Upper lobe of right lung (tissue), 1 donor: ENCODE measurements around the gene AFG1L. TPM values are rescaled to one million over a fixed set of nuclear protein-coding genes. Genes with fewer than 3 reads are reported as not detected.
"Not testable (repeated sequence)": the region's sequence is repeated elsewhere in the genome, so short reads cannot be mapped to it uniquely, and the experiment has no call there.

Source experiments
- ATAC-seq: fragments of 200-7000 bp; cut with Tn5 transposase; one replicate; pipeline ENCODE4 v1.9.1; 2020; ENCODE audit warnings: mild to moderate bottlenecking, moderate library complexity
- DNase-seq: peaks from one replicate; pipeline ENCODE4 v3.0.0-alpha.2; 2020
- H3K27ac ChIP-seq: fragments of 200-600 bp; one replicate; pipeline ENCODE4 v1.8.0; 2022
- H3K27me3 ChIP-seq: fragments of 200-600 bp; one replicate; pipeline ENCODE4 v1.8.0; 2022; ENCODE audit warnings: mild to moderate bottlenecking
- H3K36me3 ChIP-seq: fragments of 200-600 bp; one replicate; pipeline ENCODE4 v1.8.0; 2022
- H3K4me1 ChIP-seq: fragments of 200-600 bp; one replicate; pipeline ENCODE4 v1.8.0; 2022
- H3K4me3 ChIP-seq: fragments of 200-600 bp; one replicate; pipeline ENCODE4 v1.8.0; 2022; ENCODE audit warnings: mild to moderate bottlenecking
- H3K9me3 ChIP-seq: fragments of 200-600 bp; one replicate; pipeline ENCODE4 v1.8.0; 2022
- intact Hi-C: fragments of 100-400 bp; cut with DNase I; formaldehyde crosslinking; loops from one replicate; pipeline ENCODE4 v1.11.0; 2022
- total RNA-seq: library from RNA; stranded (reverse); fragmentation: NEBNext Ultra II Directional; extraction: Animal tissue kit (Norgen Biotek cat#: 25700); gene quantifications from one replicate; pipeline ENCODE4 v1.2.1, GENCODE V29; 2021
- TF ChIP-seq, protein P1 (sequence below): fragments of 200-600 bp; IDR thresholded peaks from one replicate; pipeline ENCODE4 v1.8.0; 2022; ENCODE audit warnings: antibody characterized with exemption
- donor health status: DM: no; HTN: yes; CAD: no; lungs with severe emphysema.

The AFG1L gene
- total RNA-seq, 1 donor from 2014 or later: 7.7 TPM

GRCh38 chr6:108446629-108447150 lies 151.8 kb downstream of the AFG1L start:
- H3K4me1 ChIP-seq: no peaks in the 10 kb centered on the region
- H3K36me3 ChIP-seq: no peaks in the 10 kb centered on the region
- TF ChIP-seq, protein P1, sequence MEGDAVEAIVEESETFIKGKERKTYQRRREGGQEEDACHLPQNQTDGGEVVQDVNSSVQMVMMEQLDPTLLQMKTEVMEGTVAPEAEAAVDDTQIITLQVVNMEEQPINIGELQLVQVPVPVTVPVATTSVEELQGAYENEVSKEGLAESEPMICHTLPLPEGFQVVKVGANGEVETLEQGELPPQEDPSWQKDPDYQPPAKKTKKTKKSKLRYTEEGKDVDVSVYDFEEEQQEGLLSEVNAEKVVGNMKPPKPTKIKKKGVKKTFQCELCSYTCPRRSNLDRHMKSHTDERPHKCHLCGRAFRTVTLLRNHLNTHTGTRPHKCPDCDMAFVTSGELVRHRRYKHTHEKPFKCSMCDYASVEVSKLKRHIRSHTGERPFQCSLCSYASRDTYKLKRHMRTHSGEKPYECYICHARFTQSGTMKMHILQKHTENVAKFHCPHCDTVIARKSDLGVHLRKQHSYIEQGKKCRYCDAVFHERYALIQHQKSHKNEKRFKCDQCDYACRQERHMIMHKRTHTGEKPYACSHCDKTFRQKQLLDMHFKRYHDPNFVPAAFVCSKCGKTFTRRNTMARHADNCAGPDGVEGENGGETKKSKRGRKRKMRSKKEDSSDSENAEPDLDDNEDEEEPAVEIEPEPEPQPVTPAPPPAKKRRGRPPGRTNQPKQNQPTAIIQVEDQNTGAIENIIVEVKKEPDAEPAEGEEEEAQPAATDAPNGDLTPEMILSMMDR: no peak
- H3K27me3 ChIP-seq: no peaks in the 10 kb centered on the region
- H3K27ac ChIP-seq: no peak overlapping the region
- no peaks in the 10 kb centered on the region for H3K9me3 ChIP-seq
- DNase-seq: no peak
- intact Hi-C loops: no loop called here
- ATAC-seq: no peak
- H3K4me3 ChIP-seq: no peak overlapping the region

DNA sequence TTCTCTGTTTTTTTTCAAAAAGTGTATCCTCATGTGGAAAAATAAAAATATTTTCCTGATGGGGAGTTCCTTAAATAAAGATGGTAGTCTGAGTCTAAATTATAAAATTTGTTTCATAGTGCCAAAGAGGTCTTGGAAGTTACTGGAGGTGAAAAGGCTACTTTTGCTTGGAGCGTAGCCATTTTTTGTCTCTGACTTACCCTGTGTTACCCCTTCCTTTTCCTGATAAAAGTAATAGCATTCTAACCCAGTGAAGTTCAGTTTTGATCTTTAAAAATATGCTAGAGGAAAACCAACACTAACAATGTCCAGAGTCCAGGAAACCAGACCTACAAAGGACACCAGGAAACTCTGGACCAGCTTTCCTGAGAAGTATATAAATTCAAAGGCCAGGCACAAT lies 153.6 kb downstream of the AFG1L start:
- intact Hi-C loops: no loop called here
- TF ChIP-seq, protein P1: no peak
- H3K36me3 ChIP-seq: no peaks in the 10 kb centered on the region
- H3K4me1 ChIP-seq: peaks cover 5% of the 10 kb centered on the region
- no peak overlapping the region for H3K4me3 ChIP-seq
- DNase-seq: no peak
- H3K27ac ChIP-seq: no peak overlapping the region
- no peaks in the 10 kb centered on the region for H3K27me3 ChIP-seq
- no peak for ATAC-seq
- no peaks in the 10 kb centered on the region for H3K9me3 ChIP-seq

DNA sequence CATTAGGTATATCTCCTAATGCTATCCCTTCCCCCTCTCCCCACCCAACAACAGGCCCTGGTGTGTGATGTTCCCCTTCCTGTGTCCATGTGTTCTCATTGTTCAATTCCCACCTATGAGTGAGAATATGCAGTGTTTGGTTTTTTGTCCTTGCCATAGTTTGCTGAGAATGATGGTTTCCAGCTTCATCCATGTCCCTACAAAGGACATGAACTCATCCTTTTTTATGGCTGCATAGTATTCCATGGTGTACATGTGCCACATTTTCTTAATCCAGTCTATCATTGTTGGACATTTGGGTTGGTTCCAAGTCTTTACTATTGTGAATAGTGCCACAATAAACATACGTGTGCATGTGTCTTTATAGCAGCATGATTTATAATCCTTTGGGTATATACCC lies 154.9 kb downstream of the AFG1L start:
- H3K27me3 ChIP-seq, H3K36me3 ChIP-seq, ATAC-seq, intact Hi-C loops, H3K9me3 ChIP-seq, H3K4me3 ChIP-seq, DNase-seq, H3K4me1 ChIP-seq, H3K27ac ChIP-seq: not testable (repeated sequence)

GRCh38 chr6:108451816-108452215 lies 157.0 kb downstream of the AFG1L start:
- no peak for ATAC-seq
- TF ChIP-seq, protein P1: no peak

DNA sequence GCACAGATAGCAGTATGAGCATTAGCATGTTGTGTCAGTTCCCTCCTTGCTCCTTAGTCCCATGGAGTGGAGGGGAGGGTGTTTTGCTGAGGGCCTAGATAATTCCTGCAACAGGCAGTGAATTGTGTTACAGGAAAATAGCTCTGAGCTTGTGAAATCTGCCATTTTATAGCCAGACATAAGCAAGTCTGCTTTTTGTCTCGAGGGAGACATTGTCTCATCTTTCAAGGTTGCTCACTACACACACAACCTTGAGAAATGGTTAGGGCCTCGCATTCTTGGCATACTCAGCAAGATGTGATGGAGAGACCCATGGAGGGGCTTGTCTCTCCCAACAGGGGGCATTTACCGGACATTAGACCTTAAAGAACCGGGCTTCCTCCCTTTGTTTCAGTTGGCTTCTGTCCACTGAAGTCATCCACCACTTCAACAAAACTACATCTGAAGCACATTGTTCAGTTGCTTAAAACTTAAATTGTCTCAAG lies 157.9 kb downstream of the AFG1L start:
- intact Hi-C loops: no loop called here
- peaks cover 8% of the 10 kb centered on the region for H3K4me1 ChIP-seq
- no peak overlapping the region for H3K4me3 ChIP-seq
- TF ChIP-seq, protein P1: no peak
- H3K27me3 ChIP-seq: no peaks in the 10 kb centered on the region
- H3K9me3 ChIP-seq: no peaks in the 10 kb centered on the region
- ATAC-seq: no peak
- no peak overlapping the region for H3K27ac ChIP-seq
- no peak for DNase-seq
- no peaks in the 10 kb centered on the region for H3K36me3 ChIP-seq

More at GRCh38 chr6:108451816-108452215, 157.0 kb downstream of the AFG1L start:
- Histone ChIP-seq H3K9me3 (no peaks in the 10 kb centered on the region), H3K36me3 (no peaks in the 10 kb centered on the region), H3K4me3 (no peak overlapping the region), H3K27ac (no peak overlapping the region), H3K27me3 (no peaks in the 10 kb centered on the region), H3K4me1 (peaks cover 8% of the 10 kb centered on the region)
- intact Hi-C loops: no loop called here
- no peak for DNase-seq

DNA sequence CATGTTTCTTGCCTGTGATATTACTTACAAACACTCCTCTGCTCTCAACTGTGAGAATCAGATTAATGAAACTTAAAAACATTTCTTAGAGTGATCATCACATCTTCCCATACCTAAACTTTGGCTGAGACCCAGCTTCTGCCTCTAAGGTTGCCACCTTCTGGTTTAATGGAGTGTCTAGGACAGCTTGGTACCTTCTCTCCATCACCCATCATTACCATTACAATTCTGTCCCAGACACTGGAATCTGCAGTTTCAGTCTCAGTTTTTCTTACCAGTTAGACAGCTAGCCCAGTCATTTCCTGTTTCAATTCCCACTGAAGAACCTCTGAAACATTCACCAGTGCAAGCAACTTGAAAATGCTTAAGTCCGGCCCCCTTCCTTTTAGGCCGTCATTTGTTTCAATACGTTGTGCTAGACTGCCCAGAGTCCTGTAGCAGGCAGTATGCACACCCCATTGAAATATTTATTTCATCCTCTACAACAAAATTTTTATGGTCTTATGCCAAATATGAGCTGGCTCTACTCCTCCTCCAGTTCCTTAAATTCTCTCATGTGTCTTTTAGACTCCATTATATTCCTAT lies 158.8 kb downstream of the AFG1L start:
- no peak for ATAC-seq
- Histone ChIP-seq H3K27me3 (no peaks in the 10 kb centered on the region), H3K36me3 (no peaks in the 10 kb centered on the region), H3K27ac (no peak overlapping the region), H3K9me3 (no peaks in the 10 kb centered on the region), H3K4me3 (no peak overlapping the region), H3K4me1 (peaks cover 8% of the 10 kb centered on the region)
- TF ChIP-seq, protein P1: no peak
- DNase-seq: no peak
- intact Hi-C loops: no loop called here
